ENCODE measurements around the gene SULT1A1.
"Not testable (repeated sequence)": the region's sequence is repeated elsewhere in the genome, so short reads cannot be mapped to it uniquely, and the experiment has no call there.

The SULT1A1 gene

DNA sequence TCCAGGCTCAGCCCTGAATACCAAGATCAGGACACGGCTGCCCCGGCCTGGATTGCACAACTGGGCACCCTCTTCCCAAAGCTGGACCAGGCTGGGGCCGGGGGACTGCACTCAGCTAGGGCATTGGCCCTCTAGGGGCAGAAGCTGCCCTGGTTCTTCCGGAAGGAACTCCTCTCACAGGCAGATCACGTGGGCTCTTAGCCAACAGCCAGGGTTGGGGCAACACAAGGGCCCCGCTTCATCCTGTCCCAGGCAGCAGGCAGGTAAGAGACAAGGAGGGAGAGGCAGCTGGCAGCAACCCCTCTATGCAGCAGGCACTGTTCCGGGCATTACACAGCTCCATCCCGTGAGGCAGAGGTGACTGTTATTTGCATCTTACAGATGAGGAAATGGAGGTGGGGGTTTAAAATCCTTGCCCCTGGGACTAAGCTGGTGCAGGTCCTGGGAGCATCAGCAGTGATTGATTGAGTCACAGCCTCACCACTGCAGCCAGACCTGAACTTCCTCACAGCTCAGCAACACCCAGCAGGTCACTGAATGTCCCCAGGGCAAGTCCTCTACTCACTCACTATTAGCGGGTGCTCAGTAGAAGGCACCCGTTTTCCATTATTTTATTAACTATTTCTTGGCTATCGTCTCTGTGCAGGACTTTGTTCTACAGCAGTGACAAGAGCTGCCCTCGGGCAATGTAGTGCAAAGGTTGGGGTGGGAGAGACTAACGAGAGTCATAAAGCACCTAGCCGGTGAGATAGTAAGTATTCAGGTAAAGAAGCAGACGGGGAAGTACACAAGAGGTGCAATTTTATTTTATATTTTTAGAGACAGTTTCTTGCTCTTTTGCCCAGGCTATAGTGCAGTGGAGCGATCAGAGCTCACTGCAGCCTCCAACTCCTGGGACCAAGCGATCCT, 10.2 kb downstream of the SULT1A1 start:
- not testable (repeated sequence) for H3K27ac ChIP-seq (ENCODE audit: low read length); H3K27me3 ChIP-seq (ENCODE audit: control insufficient read depth, insufficient read depth, low read length); H3K9me3 ChIP-seq (ENCODE audit: control insufficient read depth, insufficient read depth, low read length); H3K4me3 ChIP-seq (ENCODE audit: low read length); H3K36me3 ChIP-seq (ENCODE audit: control insufficient read depth, insufficient read depth, low read length); H3K4me1 ChIP-seq (ENCODE audit: control insufficient read depth, insufficient read depth, low read length); DNase-seq (ENCODE audit: low read depth, low spot score)
- WGBS (ENCODE audit: insufficient coverage, insufficient read length): no CpG with 5 or more reads among the region's 17 CpGs

DNA sequence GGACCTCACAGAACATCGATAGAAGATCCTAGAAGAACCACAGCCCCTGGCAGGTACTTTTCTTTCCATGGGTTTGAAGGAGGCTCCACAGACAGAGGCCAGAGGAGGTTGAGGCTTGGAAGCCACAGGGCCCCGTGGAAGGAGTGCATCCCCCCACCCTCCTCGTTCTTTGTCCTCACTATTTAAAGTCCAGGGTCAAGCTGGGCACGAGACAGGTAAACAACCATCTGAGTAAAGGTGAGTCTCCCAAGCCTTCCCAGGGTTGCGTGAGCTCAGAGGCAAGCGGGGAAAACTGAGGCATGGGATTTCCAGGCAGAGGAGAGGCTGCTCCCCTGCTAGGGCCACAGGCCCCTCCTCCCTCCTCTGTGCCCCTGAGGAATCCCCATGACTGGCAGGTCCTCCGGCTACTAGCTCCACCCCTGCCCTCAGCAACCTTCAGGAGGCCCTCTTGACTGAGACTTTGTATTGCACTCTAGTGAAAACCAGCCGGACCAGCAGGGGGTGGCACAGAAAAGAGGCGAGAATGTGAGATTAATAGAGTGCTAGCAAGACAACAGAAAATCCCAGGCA, 12.1 kb downstream of the SULT1A1 start:
- Histone ChIP-seq H3K4me1 (ENCODE audit: control insufficient read depth, insufficient read depth, low read length) (peaks cover 5% of the 10 kb centered on the region; the same call in 1 of the 2 replicates), H3K4me3 (ENCODE audit: low read length) (no peak overlapping the region), H3K9me3 (ENCODE audit: control insufficient read depth, insufficient read depth, low read length) (no peaks in the 10 kb centered on the region), H3K27me3 (ENCODE audit: control insufficient read depth, insufficient read depth, low read length) (no peaks in the 10 kb centered on the region), H3K27ac (ENCODE audit: low read length) (no peak overlapping the region), H3K36me3 (ENCODE audit: control insufficient read depth, insufficient read depth, low read length) (no peaks in the 10 kb centered on the region)
- no peak for DNase-seq (ENCODE audit: low read depth, low spot score)
- no CpG with 5 or more reads among the region's 9 CpGs for WGBS (ENCODE audit: insufficient coverage, insufficient read length)

- Histone ChIP-seq H3K36me3 (ENCODE audit: control insufficient read depth, insufficient read depth, low read length) (no peaks in the 10 kb centered on the region), H3K27ac (ENCODE audit: low read length) (no peak within 1 kb of the TSS)
- WGBS (ENCODE audit: insufficient coverage, insufficient read length): no CpG with 5 or more reads among the region's 11 CpGs
Observed at GRCh38 chr16:28596840-28597691, 12.8 kb downstream of the SULT1A1 start, which contains the start of gene SULT1A2. TSS of gene SULT1A2 (minus strand) at chr16:28597050. CDS start at chr16:28595930, 1,120 bp downstream.

DNA sequence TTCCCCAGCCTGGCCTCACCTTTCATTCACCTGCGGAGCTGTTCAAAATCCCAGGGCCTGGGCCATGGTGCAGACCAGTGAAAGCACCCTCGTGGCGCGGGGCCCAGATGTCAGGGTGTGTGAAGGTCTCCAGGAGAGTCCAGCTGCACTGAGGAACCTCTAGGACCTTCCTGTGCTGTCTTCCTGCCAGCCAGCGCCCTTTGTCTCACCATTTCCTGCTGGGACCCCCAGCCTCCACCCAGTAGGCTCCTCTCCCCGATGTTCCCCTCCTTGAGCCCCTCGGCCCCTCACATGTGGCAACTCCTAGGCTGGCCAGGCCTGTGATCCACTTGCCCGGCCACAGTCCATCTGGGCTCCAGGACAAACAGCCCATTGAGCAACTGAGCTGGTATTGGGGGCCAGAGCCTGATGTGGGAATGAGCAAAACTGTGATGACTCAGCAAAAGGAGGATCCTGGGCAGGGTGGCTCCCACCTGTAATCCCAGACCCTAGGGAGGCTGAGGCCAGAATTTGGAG, 13.7 kb downstream of the SULT1A1 start:
- Histone ChIP-seq H3K4me3 (ENCODE audit: low read length) (no peak overlapping the region), H3K4me1 (ENCODE audit: control insufficient read depth, insufficient read depth, low read length) (peaks cover 5% of the 10 kb centered on the region; the same call in 1 of the 2 replicates), H3K27me3 (ENCODE audit: control insufficient read depth, insufficient read depth, low read length) (no peaks in the 10 kb centered on the region), H3K27ac (ENCODE audit: low read length) (no peak overlapping the region), H3K9me3 (ENCODE audit: control insufficient read depth, insufficient read depth, low read length) (no peaks in the 10 kb centered on the region), H3K36me3 (ENCODE audit: control insufficient read depth, insufficient read depth, low read length) (0 out of 2 replicates have a peak, but pooled peaks cover under 1% of the 10 kb centered on the region)
- WGBS (ENCODE audit: insufficient coverage, insufficient read length): no CpG with 5 or more reads among the region's 8 CpGs
- DNase-seq (ENCODE audit: low read depth, low spot score): no peak

More at GRCh38 chr16:28596840-28597691, 12.8 kb downstream of the SULT1A1 start, which contains the start of gene SULT1A2:
- no peak for DNase-seq (ENCODE audit: low read depth, low spot score)
- no peak within 1 kb of the TSS for H3K4me3 ChIP-seq (ENCODE audit: low read length)
- H3K9me3 ChIP-seq (ENCODE audit: control insufficient read depth, insufficient read depth, low read length): no peaks in the 10 kb centered on the region
- H3K4me1 ChIP-seq (ENCODE audit: control insufficient read depth, insufficient read depth, low read length): peaks cover 5% of the 10 kb centered on the region; the same call in 1 of the 2 replicates
- H3K27me3 ChIP-seq (ENCODE audit: control insufficient read depth, insufficient read depth, low read length): no peaks in the 10 kb centered on the region

DNA sequence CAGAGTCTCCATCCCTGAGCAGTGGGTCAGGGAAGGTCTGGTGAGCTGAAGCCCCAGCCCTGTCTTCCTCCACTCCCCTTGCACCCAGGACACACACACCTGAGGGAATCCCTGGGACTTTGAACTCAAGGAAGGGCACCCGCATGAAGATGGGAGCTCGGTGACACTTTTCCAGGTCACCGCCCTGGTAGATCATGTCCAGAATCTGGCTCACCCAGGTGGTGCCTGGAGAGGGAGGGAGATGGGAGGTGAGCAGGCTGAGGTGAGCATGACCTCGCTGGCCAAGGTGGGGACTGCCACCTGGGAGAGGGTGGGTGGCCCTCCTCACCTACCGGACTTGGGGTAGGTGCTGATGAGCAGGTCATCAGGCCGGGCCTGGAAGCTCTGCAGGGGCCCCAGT, 14.4 kb downstream of the SULT1A1 start:
- not testable (repeated sequence) for H3K27me3 ChIP-seq (ENCODE audit: control insufficient read depth, insufficient read depth, low read length); H3K9me3 ChIP-seq (ENCODE audit: control insufficient read depth, insufficient read depth, low read length); H3K27ac ChIP-seq (ENCODE audit: low read length); DNase-seq (ENCODE audit: low read depth, low spot score); H3K4me3 ChIP-seq (ENCODE audit: low read length); H3K36me3 ChIP-seq (ENCODE audit: control insufficient read depth, insufficient read depth, low read length); H3K4me1 ChIP-seq (ENCODE audit: control insufficient read depth, insufficient read depth, low read length)
- WGBS (ENCODE audit: insufficient coverage, insufficient read length): no CpG with 5 or more reads among the region's 6 CpGs

- H3K4me3 ChIP-seq (ENCODE audit: low read length): no peak overlapping the region
- no peak for DNase-seq (ENCODE audit: low read depth, low spot score)
Observed at GRCh38 chr16:28592979-28593553, 16.8 kb downstream of the SULT1A1 start.

DNA sequence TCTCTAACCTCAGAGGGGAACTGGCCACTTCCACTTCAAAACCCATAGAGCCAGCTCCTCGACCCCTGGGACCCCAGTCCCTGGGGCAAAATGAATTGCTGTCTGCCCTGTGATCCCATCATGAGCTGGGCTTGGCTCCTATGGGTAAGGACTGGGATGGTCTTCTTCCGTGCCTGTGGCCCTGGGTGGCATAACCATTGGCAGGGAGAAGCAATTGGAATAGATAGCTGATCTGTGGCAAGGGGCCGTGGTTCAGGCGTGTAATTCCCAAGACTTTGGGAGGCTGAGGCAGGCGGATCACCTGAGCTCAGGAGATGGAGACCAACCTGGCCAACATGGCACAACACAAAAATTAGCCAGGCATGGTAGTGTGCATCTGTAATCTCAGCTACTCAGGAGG, 17.3 kb downstream of the SULT1A1 start:
- no peaks in the 10 kb centered on the region for H3K9me3 ChIP-seq (ENCODE audit: control insufficient read depth, insufficient read depth, low read length)
- H3K4me3 ChIP-seq (ENCODE audit: low read length): no peak overlapping the region
- H3K4me1 ChIP-seq (ENCODE audit: control insufficient read depth, insufficient read depth, low read length): peaks cover 3% of the 10 kb centered on the region; the same call in 1 of the 2 replicates
- no peaks in the 10 kb centered on the region for H3K27me3 ChIP-seq (ENCODE audit: control insufficient read depth, insufficient read depth, low read length)
- WGBS (ENCODE audit: insufficient coverage, insufficient read length): no CpG with 5 or more reads among the region's 5 CpGs
- no peak overlapping the region for H3K27ac ChIP-seq (ENCODE audit: low read length)
- 0 out of 2 replicates have a peak, but pooled peaks cover 5% of the 10 kb centered on the region for H3K36me3 ChIP-seq (ENCODE audit: control insufficient read depth, insufficient read depth, low read length)
- no peak for DNase-seq (ENCODE audit: low read depth, low spot score)

More at GRCh38 chr16:28592979-28593553, 16.8 kb downstream of the SULT1A1 start:
- Histone ChIP-seq H3K27me3 (ENCODE audit: control insufficient read depth, insufficient read depth, low read length) (no peaks in the 10 kb centered on the region), H3K27ac (ENCODE audit: low read length) (no peak overlapping the region), H3K9me3 (ENCODE audit: control insufficient read depth, insufficient read depth, low read length) (no peaks in the 10 kb centered on the region), H3K4me1 (ENCODE audit: control insufficient read depth, insufficient read depth, low read length) (peaks cover 5% of the 10 kb centered on the region; the same call in 1 of the 2 replicates), H3K36me3 (ENCODE audit: control insufficient read depth, insufficient read depth, low read length) (0 out of 2 replicates have a peak, but pooled peaks cover 5% of the 10 kb centered on the region)
- no CpG with 5 or more reads among the region's 13 CpGs for WGBS (ENCODE audit: insufficient coverage, insufficient read length)

DNA sequence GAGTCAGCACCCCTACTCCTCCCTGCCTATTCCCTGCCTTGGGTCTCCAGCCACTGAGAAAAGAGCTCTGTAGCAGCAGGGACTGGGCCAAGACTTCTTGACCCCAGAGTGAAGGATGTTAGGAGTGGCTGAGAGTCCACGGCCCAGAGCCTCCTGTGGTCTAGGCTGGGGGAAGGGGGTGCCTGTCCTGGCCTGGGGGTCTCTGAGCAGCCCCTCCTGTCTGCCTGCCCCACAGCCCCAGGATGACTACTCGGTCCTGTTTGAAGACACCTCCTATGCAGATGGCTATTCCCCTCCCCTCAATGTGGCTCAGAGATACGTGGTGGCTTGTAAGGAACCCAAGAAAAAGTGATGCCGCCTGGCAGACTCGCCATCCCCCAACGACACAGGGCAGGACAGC, 18.5 kb downstream of the SULT1A1 start:
- Histone ChIP-seq H3K9me3 (ENCODE audit: control insufficient read depth, insufficient read depth, low read length) (no peaks in the 10 kb centered on the region), H3K36me3 (ENCODE audit: control insufficient read depth, insufficient read depth, low read length) (0 out of 2 replicates have a peak, but pooled peaks cover 5% of the 10 kb centered on the region), H3K4me3 (ENCODE audit: low read length) (no peak overlapping the region), H3K4me1 (ENCODE audit: control insufficient read depth, insufficient read depth, low read length) (0 out of 2 replicates have a peak, but pooled peaks cover 1% of the 10 kb centered on the region), H3K27me3 (ENCODE audit: control insufficient read depth, insufficient read depth, low read length) (no peaks in the 10 kb centered on the region), H3K27ac (ENCODE audit: low read length) (no peak overlapping the region)
- DNase-seq (ENCODE audit: low read depth, low spot score): no peak
- no CpG with 5 or more reads among the region's 6 CpGs for WGBS (ENCODE audit: insufficient coverage, insufficient read length)

DNA sequence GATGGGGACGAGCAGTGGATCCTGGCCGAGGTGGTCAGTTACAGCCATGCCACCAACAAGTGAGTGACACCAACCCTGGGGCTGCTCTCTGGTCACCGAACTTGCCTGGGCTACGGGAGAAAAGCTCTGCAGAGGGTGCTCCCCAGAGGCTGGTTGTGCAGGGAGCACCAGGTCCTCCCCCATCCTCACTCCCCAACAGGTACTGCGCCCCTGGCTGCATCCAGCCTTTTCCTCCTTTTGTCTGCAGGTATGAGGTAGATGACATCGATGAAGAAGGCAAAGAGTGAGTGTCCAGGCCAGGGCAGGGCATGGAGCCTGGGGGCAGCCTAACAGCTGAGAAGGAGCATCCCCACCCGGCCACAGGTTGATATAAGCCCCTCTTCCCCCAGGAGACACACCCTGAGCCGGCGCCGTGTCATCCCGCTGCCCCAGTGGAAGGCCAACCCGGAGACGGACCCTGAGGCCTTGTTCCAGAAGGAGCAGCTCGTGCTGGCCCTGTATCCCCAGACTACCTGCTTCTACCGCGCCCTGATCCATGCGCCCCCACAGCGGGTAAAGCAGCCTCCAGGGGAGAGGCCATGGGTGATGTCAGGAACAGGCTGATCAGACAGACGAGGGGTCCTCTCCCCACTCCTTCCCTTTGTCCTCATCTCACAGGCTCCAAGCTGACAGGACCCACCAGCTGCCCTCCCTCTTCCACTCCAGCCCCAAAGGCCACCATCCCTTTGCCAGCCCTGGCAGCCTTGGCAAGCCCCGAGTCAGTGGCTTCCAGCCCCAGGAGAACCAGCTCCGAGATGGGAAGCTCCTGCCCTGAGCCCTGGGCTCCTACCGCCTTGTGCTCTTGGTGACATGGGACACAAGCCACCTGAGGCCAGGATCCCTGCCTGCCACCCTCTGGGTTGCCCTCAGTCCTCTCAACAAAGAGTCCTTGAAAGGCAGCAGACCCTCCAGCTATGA, 19.2 kb downstream of the SULT1A1 start:
- H3K27ac ChIP-seq (ENCODE audit: low read length): no peak overlapping the region
- H3K9me3 ChIP-seq (ENCODE audit: control insufficient read depth, insufficient read depth, low read length): no peaks in the 10 kb centered on the region
- no peaks in the 10 kb centered on the region for H3K27me3 ChIP-seq (ENCODE audit: control insufficient read depth, insufficient read depth, low read length)
- no peak for DNase-seq (ENCODE audit: low read depth, low spot score)
- 0 out of 2 replicates have a peak, but pooled peaks cover 5% of the 10 kb centered on the region for H3K36me3 ChIP-seq (ENCODE audit: control insufficient read depth, insufficient read depth, low read length)
- H3K4me3 ChIP-seq (ENCODE audit: low read length): no peak overlapping the region
- H3K4me1 ChIP-seq (ENCODE audit: control insufficient read depth, insufficient read depth, low read length): no peaks in the 10 kb centered on the region
- WGBS (ENCODE audit: insufficient coverage, insufficient read length): no CpG with 5 or more reads among the region's 22 CpGs

Data from iPS DF 6.9 (cell line).